HepG2 (cell line): ENCODE results near the gene SLC29A3. TPM values are rescaled to one million over a fixed set of nuclear protein-coding genes. Genes with fewer than 3 reads are reported as not detected.

Source experiments
- ATAC-seq: fragments of 200-7000 bp; cut with Tn5 transposase; 3 replicates; pipeline ENCODE4 v1.9.1; 2020; ENCODE audit warnings: mild to moderate bottlenecking, moderate library complexity
- BruUV-seq: library from RNA; stranded (reverse); fragments of 400-500 nt; replicated peaks from 2 replicates; lab custom pipeline; 2021; lab: Mats Ljungman, UMichigan
- CTCF ChIA-PET: fragments of 300-600 bp; formaldehyde crosslinking; extraction: SDS; loops from one replicate; lab custom pipeline; 2021; ENCODE audit warnings: low total read pairs, inconsistent platforms, low intra/inter-chr PET ratio; lab: Yijun Ruan, JAX
- POLR2A ChIA-PET: fragments of 350-600 bp; sonication (Branson Sonifier 250); formaldehyde crosslinking; loops from one replicate; lab custom pipeline; 2020; ENCODE audit warnings: antibody characterized with exemption, inconsistent platforms; lab: Yijun Ruan, JAX
- DNase-seq: peaks from one replicate; pipeline ENCODE4 v3.0.0-alpha.2; 2015; ENCODE audit warnings: low spot score
- FAIRE-seq: peaks from 3 replicates; lab custom pipeline; 2011; peaks lifted over from hg19 to GRCh38; lab: Jason Lieb, UNC
- H2AFZ ChIP-seq: one replicate; pipeline ENCODE4 v1.6.1; 2011; ENCODE audit warnings: low read length, inconsistent platforms
- H3K27ac ChIP-seq: fragments of 300-600 bp; 3 replicates; pipeline ENCODE4 v1.8.0; 2011; ENCODE audit warnings: mixed run types, mild to moderate bottlenecking, mixed read lengths, low read length, inconsistent platforms; ENCODE audit not compliant: insufficient read depth; ENCODE audit errors: extremely low read length
- H3K27me3 ChIP-seq, 2 experiments: fragments of 200-600 bp in 1 of 2; 2 replicates in 1 of 2; 3 replicates in 1 of 2; pipeline versions ENCODE4 v1.6.0 to v1.8.0; 2011; ENCODE audit warnings: low read length in 2 of 2, mild to moderate bottlenecking in 2 of 2, moderate library complexity in 2 of 2, inconsistent platforms in 1 of 2; ENCODE audit not compliant: insufficient read depth in 2 of 2, control insufficient read depth in 1 of 2
- H3K36me3 ChIP-seq, 2 experiments: fragments of 200-600 bp in 1 of 2; replicated peaks in 1 of 2; 2 replicates in 1 of 2; 3 replicates in 1 of 2; pipeline versions ENCODE4 v1.5.1 to v1.8.0; 2011; ENCODE audit warnings: low read length in 2 of 2, inconsistent platforms in 1 of 2; ENCODE audit not compliant: insufficient read depth in 2 of 2, control insufficient read depth in 1 of 2
- H3K4me1 ChIP-seq: 2 replicates; pipeline ENCODE4 v1.5.1; 2012; ENCODE audit warnings: low read length, inconsistent platforms; ENCODE audit not compliant: insufficient read depth
- H3K4me2 ChIP-seq: 2 replicates; pipeline ENCODE4 v1.6.0; 2011; ENCODE audit warnings: low read depth, low read length, inconsistent platforms
- H3K4me3 ChIP-seq, 3 experiments: fragments of 200-600 bp in 1 of 3; sonication (generic), shearing (Covaris generic) in 1 of 3; replicated peaks in 1 of 3; 2 replicates each; pipeline ENCODE4 v1.5.1; 2011 to 2016; ENCODE audit warnings: low read length in 3 of 3, inconsistent platforms in 2 of 3, low read depth in 2 of 3, mild to moderate bottlenecking in 2 of 3, control low read depth in 1 of 3, mixed read lengths in 1 of 3; ENCODE audit not compliant: insufficient read depth in 1 of 3
- H3K79me2 ChIP-seq: one replicate; pipeline ENCODE4 v1.6.1; 2011; ENCODE audit warnings: low read length, inconsistent platforms; ENCODE audit not compliant: insufficient read depth
- H3K9ac ChIP-seq: 2 replicates; pipeline ENCODE4 v1.6.0; 2011; ENCODE audit warnings: mild to moderate bottlenecking, low read depth, low read length, inconsistent platforms; ENCODE audit not compliant: insufficient read depth
- H3K9me3 ChIP-seq: 2 replicates; pipeline ENCODE4 v1.5.1; 2012; ENCODE audit warnings: mild to moderate bottlenecking, low read length
- H4K20me1 ChIP-seq: 2 replicates; pipeline ENCODE4 v1.6.0; 2011; ENCODE audit warnings: inconsistent platforms, mild to moderate bottlenecking, low read length, moderate library complexity; ENCODE audit not compliant: insufficient read depth
- AHR ChIP-seq: IDR thresholded peaks from 2 replicates; pipeline ENCODE4 v1.6.1; 2018; ENCODE audit warnings: missing genetic modification reagents, missing compliant biosample characterization
- HMGXB4 ChIP-seq, 2 experiments: sonication (generic) in 1 of 2; formaldehyde crosslinking in 1 of 2; IDR thresholded peaks; 2 replicates each; pipeline versions ENCODE4 v1.4.0 to v1.6.1; 2018 to 2020; ENCODE audit warnings: missing genetic modification reagents in 2 of 2, borderline replicate concordance in 1 of 2, low read depth in 1 of 2, mild to moderate bottlenecking in 1 of 2, missing biosample characterization in 1 of 2
- NBN ChIP-seq: fragments of 450-650 bp; conservative IDR thresholded peaks from 2 replicates; pipeline ENCODE4 v1.6.1; 2017
- NFE2 ChIP-seq: sonication (generic); formaldehyde crosslinking; IDR thresholded peaks from 2 replicates; pipeline ENCODE4 v1.4.0; 2020; ENCODE audit warnings: missing genetic modification reagents
- NFRKB ChIP-seq: fragments of 450-650 bp; IDR thresholded peaks from 2 replicates; pipeline ENCODE4 v1.6.1; 2017
- RFX3 ChIP-seq: IDR thresholded peaks from 2 replicates; pipeline ENCODE4 v1.6.1; 2016; ENCODE audit warnings: missing biosample characterization, missing genetic modification reagents
- SALL2 ChIP-seq: sonication (generic); formaldehyde crosslinking; IDR thresholded peaks from 2 replicates; pipeline ENCODE4 v1.8.1; 2023; ENCODE audit warnings: mild to moderate bottlenecking, missing genetic modification reagents, inconsistent platforms
- ZC3H4 ChIP-seq: sonication (generic); formaldehyde crosslinking; IDR thresholded peaks from 2 replicates; pipeline ENCODE4 v1.4.0; 2020; ENCODE audit warnings: missing genetic modification reagents, borderline replicate concordance
- ZEB1 ChIP-seq: IDR thresholded peaks from 2 replicates; pipeline ENCODE4 v1.6.1; 2012; ENCODE audit warnings: mild to moderate bottlenecking, low read depth, inconsistent platforms; ENCODE audit not compliant: insufficient replicate concordance
- ZMYM4 ChIP-seq: sonication (generic); formaldehyde crosslinking; IDR thresholded peaks from 2 replicates; pipeline ENCODE4 v1.8.1; 2023; ENCODE audit warnings: mild to moderate bottlenecking, missing genetic modification reagents
- ZNF704 ChIP-seq: sonication (generic); formaldehyde crosslinking; IDR thresholded peaks from 2 replicates; pipeline ENCODE4 v1.8.1; 2023; ENCODE audit warnings: mild to moderate bottlenecking, inconsistent platforms, moderate library complexity, missing genetic modification reagents, borderline replicate concordance
- ZNF841 ChIP-seq: sonication (generic); formaldehyde crosslinking; IDR thresholded peaks from 2 replicates; pipeline ENCODE4 v1.8.1; 2023; ENCODE audit warnings: missing genetic modification reagents, borderline replicate concordance
- WGBS: methylation state at CpG from one replicate; pipeline ENCODE4 v1.1.6; 2017; ENCODE audit warnings: low lambda C conversion rate; 5-methylcytosine and 5-hydroxymethylcytosine counted together
- in situ Hi-C: cut with HindIII; loops from 2 replicates; pipeline ENCODE4 v1.10.0; 2017; ENCODE audit warnings: low pct_unique_long_range_greater_than_20kb; ENCODE audit not compliant: extremely low pct_ligation_motif_present
- intact Hi-C: fragments of 100-400 bp; cut with micrococcal nuclease; formaldehyde crosslinking; loops from one replicate; pipeline ENCODE4 v1.10.0; 2022; ENCODE audit not compliant: unreplicated experiment
- polyA plus RNA-seq, 8 experiments: library from polyadenylated mRNA; depleted of rRNA in 3 of 8; stranded (reverse) in 7 of 8; unstranded in 1 of 8; fragments of >200 nt; fragmentation: Illumina TruSeq in 4 of 8; extraction: Trizol in 4 of 8; gene quantifications; 2 replicates each; pipeline versions ENCODE4 v1.2.1 to v1.2.3, GENCODE V29; 2011 to 2016; ENCODE audit warnings: low read depth in 4 of 8, missing spikeins in 1 of 8, mixed read lengths in 1 of 8; ENCODE audit not compliant: insufficient read depth in 1 of 8
- total RNA-seq, 5 experiments: library from RNA; depleted of rRNA; stranded (reverse); fragments of >200 nt; fragmentation: Illumina TruSeq; extraction: Trizol; gene quantifications; 2 replicates each; pipeline ENCODE4 v1.2.3, GENCODE V29; 2016; ENCODE audit warnings: low read depth in 1 of 5

SLC29A3 gene
- total and polyA plus RNA-seq, 2 of the 13 experiments (the other 11 are each of a cell fraction or from before 2014, with no cell fraction given), result 8.6 to 11.8 TPM

GRCh38 chr10:71363936-71364335 lies 44.9 kb downstream of the SLC29A3 start:
- no peaks in the 10 kb centered on the region for H3K9me3 ChIP-seq
- in situ Hi-C loops, result no loop called here
- TF ChIP-seq ZNF841, result no peak
- TF ChIP-seq NFE2, result no peak
- no peak for TF ChIP-seq ZC3H4 (CRISPR knock-in tag)
- no peak for TF ChIP-seq ZEB1
- TF ChIP-seq HMGXB4 (CRISPR knock-in tag; IDR thresholded peaks at IDR 0.05; ENCODE audit: borderline replicate concordance in 1 of 2, low read depth in 1 of 2), result no peak
- TF ChIP-seq NBN, result no peak
- H3K9ac ChIP-seq, result no peak overlapping the region
- H3K79me2 ChIP-seq, result no peaks in the 10 kb centered on the region
- CTCF ChIA-PET, result no interaction called here
- intact Hi-C loops, result no loop called here
- H3K27ac ChIP-seq, result no peak overlapping the region
- DNase-seq (no peak), FAIRE-seq (no peak), ATAC-seq (no peak)
- peaks cover 9% of the 10 kb centered on the region for H3K4me1 ChIP-seq
- H3K4me2 ChIP-seq, result no peak overlapping the region
- POLR2A ChIA-PET, result interaction anchor here (1.3 kb wide), 1 partner anchor 13 kb away, joined by 4 read pairs; no protein-coding TSS in a partner anchor
- no peaks in the 10 kb centered on the region for H4K20me1 ChIP-seq
- no peaks in the 10 kb centered on the region for H3K27me3 ChIP-seq
- H2AFZ ChIP-seq, result no peak overlapping the region
- BruUV-seq, result no TSS peak
- H3K36me3 ChIP-seq, result peaks cover 13 to 21% of the 10 kb centered on the region in 2 experiments; a peak in 4 of 5 replicates
- no peak overlapping the region for H3K4me3 ChIP-seq

- Histone ChIP-seq H3K79me2 (no peaks in the 10 kb centered on the region), H3K4me2 (no peak overlapping the region), H3K4me3 (no peak overlapping the region), H3K9ac (no peak overlapping the region), H3K36me3 (peaks cover 11 to 13% of the 10 kb centered on the region in 2 experiments; a peak in 4 of 5 replicates), H4K20me1 (no peaks in the 10 kb centered on the region), H3K9me3 (no peaks in the 10 kb centered on the region), H2AFZ (no peak overlapping the region), H3K4me1 (peaks cover 19% of the 10 kb centered on the region), H3K27ac (no peak overlapping the region), H3K27me3 (no peaks in the 10 kb centered on the region)
- in situ Hi-C loops, result no loop called here
- ChIA-PET CTCF (no interaction called here), POLR2A (interaction anchor here (1.1 kb wide), 2 partner anchors 31 to 43 kb away, joined by 3 read pairs; no protein-coding TSS in a partner anchor)
- 99% methylated on average over 6 of the region's 6 CpGs for WGBS
- no peak for ATAC-seq
- DNase-seq, result no peak
- FAIRE-seq, result no peak
- BruUV-seq, result no TSS peak
- intact Hi-C loops, result no loop called here
- TF ChIP-seq SALL2 (CRISPR knock-in tag) (no peak), NFRKB (no peak), ZMYM4 (no peak), AHR (no peak), RFX3 (CRISPR knock-in tag) (no peak), ZNF704 (no peak)
These were observed 46.3 kb downstream of the SLC29A3 start for GRCh38 chr10:71365366-71365765.
